HepG2 (cell line): ENCODE results near the gene GGA1. TPM values are rescaled to one million over a fixed set of nuclear protein-coding genes. Genes with fewer than 3 reads are reported as not detected.

Source experiments
- ERF ChIP-seq: IDR thresholded peaks from 2 replicates; pipeline ENCODE4 v1.6.1; 2018; ENCODE audit warnings: missing biosample characterization, missing genetic modification reagents
- ESRRA ChIP-seq: sonication (generic); formaldehyde crosslinking; IDR thresholded peaks from 2 replicates; pipeline ENCODE4 v1.5.1; 2020; ENCODE audit warnings: mild to moderate bottlenecking, low read depth, missing genetic modification reagents
- ETS1 ChIP-seq: sonication (generic); formaldehyde crosslinking; IDR thresholded peaks from 2 replicates; pipeline ENCODE4 v1.4.0; 2020; ENCODE audit warnings: missing genetic modification reagents
- HMGXB3 ChIP-seq: sonication (generic); formaldehyde crosslinking; IDR thresholded peaks from 2 replicates; pipeline ENCODE4 v1.4.0; 2020; ENCODE audit warnings: missing genetic modification reagents, borderline replicate concordance
- KLF15 ChIP-seq: sonication (generic); formaldehyde crosslinking; IDR thresholded peaks from 2 replicates; pipeline ENCODE4 v1.8.1; 2023; ENCODE audit warnings: borderline replicate concordance, mild to moderate bottlenecking, inconsistent platforms, missing genetic modification reagents, mixed read lengths
- MBD4 ChIP-seq: IDR thresholded peaks from 2 replicates; pipeline ENCODE4 v1.6.1; 2012; ENCODE audit warnings: low read length, inconsistent platforms, borderline replicate concordance
- NR2F6 ChIP-seq, 2 experiments: IDR thresholded peaks; 2 replicates each; pipeline ENCODE4 v1.6.1; 2016; ENCODE audit warnings: antibody characterized with exemption in 1 of 2, mild to moderate bottlenecking in 1 of 2
- SALL1 ChIP-seq: sonication (generic); formaldehyde crosslinking; IDR thresholded peaks from 2 replicates; pipeline ENCODE4 v1.8.0; 2022; ENCODE audit warnings: mild to moderate bottlenecking, missing genetic modification reagents
- ZNF782 ChIP-seq: sonication (generic); formaldehyde crosslinking; IDR thresholded peaks from 2 replicates; pipeline ENCODE4 v1.4.0; 2020; ENCODE audit warnings: missing genetic modification reagents, mild to moderate bottlenecking, borderline replicate concordance
- polyA plus RNA-seq, 8 experiments: library from polyadenylated mRNA; depleted of rRNA in 3 of 8; stranded (reverse) in 7 of 8; unstranded in 1 of 8; fragments of >200 nt; fragmentation: Illumina TruSeq in 4 of 8; extraction: Trizol in 4 of 8; gene quantifications; 2 replicates each; pipeline versions ENCODE4 v1.2.1 to v1.2.3, GENCODE V29; 2011 to 2016; ENCODE audit warnings: low read depth in 4 of 8, missing spikeins in 1 of 8, mixed read lengths in 1 of 8; ENCODE audit not compliant: insufficient read depth in 1 of 8
- total RNA-seq, 5 experiments: library from RNA; depleted of rRNA; stranded (reverse); fragments of >200 nt; fragmentation: Illumina TruSeq; extraction: Trizol; gene quantifications; 2 replicates each; pipeline ENCODE4 v1.2.3, GENCODE V29; 2016; ENCODE audit warnings: low read depth in 1 of 5
- TF ChIP-seq, protein P1 (sequence below): sonication (generic); formaldehyde crosslinking; IDR thresholded peaks from 2 replicates; pipeline ENCODE4 v1.9.0; 2021; ENCODE audit warnings: missing genetic modification reagents, mild to moderate bottlenecking, borderline replicate concordance

The GGA1 gene
- total and polyA plus RNA-seq, 2 of the 13 experiments (the other 11 are each of a cell fraction or from before 2014, with no cell fraction given), result 29.1 to 87.2 TPM

- TF ChIP-seq, protein P1, sequence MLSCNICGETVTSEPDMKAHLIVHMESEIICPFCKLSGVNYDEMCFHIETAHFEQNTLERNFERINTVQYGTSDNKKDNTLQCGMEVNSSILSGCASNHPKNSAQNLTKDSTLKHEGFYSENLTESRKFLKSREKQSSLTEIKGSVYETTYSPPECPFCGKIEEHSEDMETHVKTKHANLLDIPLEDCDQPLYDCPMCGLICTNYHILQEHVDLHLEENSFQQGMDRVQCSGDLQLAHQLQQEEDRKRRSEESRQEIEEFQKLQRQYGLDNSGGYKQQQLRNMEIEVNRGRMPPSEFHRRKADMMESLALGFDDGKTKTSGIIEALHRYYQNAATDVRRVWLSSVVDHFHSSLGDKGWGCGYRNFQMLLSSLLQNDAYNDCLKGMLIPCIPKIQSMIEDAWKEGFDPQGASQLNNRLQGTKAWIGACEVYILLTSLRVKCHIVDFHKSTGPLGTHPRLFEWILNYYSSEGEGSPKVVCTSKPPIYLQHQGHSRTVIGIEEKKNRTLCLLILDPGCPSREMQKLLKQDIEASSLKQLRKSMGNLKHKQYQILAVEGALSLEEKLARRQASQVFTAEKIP (CRISPR knock-in tag), result no peak
- peak; percentile 37; the same call in 1 of the 2 replicates for TF ChIP-seq ZNF782 (CRISPR knock-in tag)
- peak; percentile 37; the same call in 1 of the 2 replicates for TF ChIP-seq SALL1 (CRISPR knock-in tag)
- peak; percentile 89 for TF ChIP-seq ESRRA
- TF ChIP-seq MBD4, result no peak
- TF ChIP-seq ETS1 (CRISPR knock-in tag), result no peak
- no peak for TF ChIP-seq ERF
- no peak for TF ChIP-seq KLF15
- TF ChIP-seq HMGXB3, result no peak
- TF ChIP-seq NR2F6 (IDR thresholded peaks at IDR 0.05), result peak; percentile 43
- peak; percentile 52; the same call in 1 of the 2 replicates for TF ChIP-seq NR2F6 (CRISPR knock-in tag; IDR thresholded peaks at IDR 0.05)
- TF ChIP-seq, all 625 proteins: peak for 9
These were observed 26.1 kb upstream of the GGA1 start (continued) for GRCh38 chr22:37582526-37582925.
